Eye (tissue), 1 donor: ENCODE measurements around the gene SDHAF4.
"Not testable (repeated sequence)": the region's sequence is repeated elsewhere in the genome, so short reads cannot be mapped to it uniquely, and the experiment has no call there.

Experiments
- DNase-seq: peaks from one replicate; pipeline ENCODE4 v3.0.0-alpha.2; 2015

Gene SDHAF4

GRCh38 chr6:70566751-70567382 is at the start of gene SDHAF4:
Gene SDHAF4, plus strand, starts transcription at chr6:70566930. Its CDS starts 11 bp downstream, at chr6:70566941.
- DNase-seq: peak; percentile 97

GRCh38 chr6:70518723-70519122 is 48.0 kb upstream of the SDHAF4 start:
- no peak for DNase-seq

- no peak for DNase-seq
These were observed 46.2 kb upstream of the SDHAF4 start for GRCh38 chr6:70520575-70520974.

GRCh38 chr6:70524721-70525286 is 41.9 kb upstream of the SDHAF4 start:
- no peak for DNase-seq

- DNase-seq: no peak
These were observed 39.5 kb upstream of the SDHAF4 start for GRCh38 chr6:70527071-70527737.

GRCh38 chr6:70530023-70530422 is 36.7 kb upstream of the SDHAF4 start:
- DNase-seq: no peak

GRCh38 chr6:70531133-70531532 is 35.6 kb upstream of the SDHAF4 start:
- no peak for DNase-seq

- no peak for DNase-seq
These were observed 29.5 kb upstream of the SDHAF4 start for GRCh38 chr6:70537266-70537665.

- DNase-seq: no peak
These were observed 28.4 kb upstream of the SDHAF4 start for GRCh38 chr6:70538376-70538775.

GRCh38 chr6:70547313-70547712 is 19.4 kb upstream of the SDHAF4 start:
- DNase-seq: peak; percentile 22

- DNase-seq: no peak
These were observed 18.8 kb upstream of the SDHAF4 start for GRCh38 chr6:70547905-70548304.

- no peak for DNase-seq
These were observed 17.4 kb upstream of the SDHAF4 start for GRCh38 chr6:70549327-70549726.

- DNase-seq: no peak
These were observed 15.2 kb upstream of the SDHAF4 start for GRCh38 chr6:70551566-70551965.

- DNase-seq: not testable (repeated sequence)
These were observed 14.3 kb upstream of the SDHAF4 start for GRCh38 chr6:70552286-70552940.

GRCh38 chr6:70552974-70553373 is 13.8 kb upstream of the SDHAF4 start:
- DNase-seq: no peak

- DNase-seq: no peak
These were observed 8.7 kb upstream of the SDHAF4 start for GRCh38 chr6:70557998-70558397.

- not testable (repeated sequence) for DNase-seq
These were observed 4.3 kb upstream of the SDHAF4 start for GRCh38 chr6:70562401-70562800.

GRCh38 chr6:70563530-70563929 is 3.2 kb upstream of the SDHAF4 start:
- peak; percentile 15 for DNase-seq

- no peak for DNase-seq
These were observed 7.9 kb downstream of the SDHAF4 start for GRCh38 chr6:70574643-70575042.

GRCh38 chr6:70575899-70576495 is 9.3 kb downstream of the SDHAF4 start:
- DNase-seq: no peak

GRCh38 chr6:70586114-70586513 is 19.4 kb downstream of the SDHAF4 start:
- DNase-seq: no peak

- no peak for DNase-seq
These were observed 23.7 kb downstream of the SDHAF4 start for GRCh38 chr6:70590400-70590799.

GRCh38 chr6:70592391-70593117 is 25.8 kb downstream of the SDHAF4 start:
- DNase-seq: no peak
